ENCODE results near the gene THSD7B. TPM values are rescaled to one million over a fixed set of nuclear protein-coding genes. Genes with fewer than 3 reads are reported as not detected.

Gene THSD7B, protein sequence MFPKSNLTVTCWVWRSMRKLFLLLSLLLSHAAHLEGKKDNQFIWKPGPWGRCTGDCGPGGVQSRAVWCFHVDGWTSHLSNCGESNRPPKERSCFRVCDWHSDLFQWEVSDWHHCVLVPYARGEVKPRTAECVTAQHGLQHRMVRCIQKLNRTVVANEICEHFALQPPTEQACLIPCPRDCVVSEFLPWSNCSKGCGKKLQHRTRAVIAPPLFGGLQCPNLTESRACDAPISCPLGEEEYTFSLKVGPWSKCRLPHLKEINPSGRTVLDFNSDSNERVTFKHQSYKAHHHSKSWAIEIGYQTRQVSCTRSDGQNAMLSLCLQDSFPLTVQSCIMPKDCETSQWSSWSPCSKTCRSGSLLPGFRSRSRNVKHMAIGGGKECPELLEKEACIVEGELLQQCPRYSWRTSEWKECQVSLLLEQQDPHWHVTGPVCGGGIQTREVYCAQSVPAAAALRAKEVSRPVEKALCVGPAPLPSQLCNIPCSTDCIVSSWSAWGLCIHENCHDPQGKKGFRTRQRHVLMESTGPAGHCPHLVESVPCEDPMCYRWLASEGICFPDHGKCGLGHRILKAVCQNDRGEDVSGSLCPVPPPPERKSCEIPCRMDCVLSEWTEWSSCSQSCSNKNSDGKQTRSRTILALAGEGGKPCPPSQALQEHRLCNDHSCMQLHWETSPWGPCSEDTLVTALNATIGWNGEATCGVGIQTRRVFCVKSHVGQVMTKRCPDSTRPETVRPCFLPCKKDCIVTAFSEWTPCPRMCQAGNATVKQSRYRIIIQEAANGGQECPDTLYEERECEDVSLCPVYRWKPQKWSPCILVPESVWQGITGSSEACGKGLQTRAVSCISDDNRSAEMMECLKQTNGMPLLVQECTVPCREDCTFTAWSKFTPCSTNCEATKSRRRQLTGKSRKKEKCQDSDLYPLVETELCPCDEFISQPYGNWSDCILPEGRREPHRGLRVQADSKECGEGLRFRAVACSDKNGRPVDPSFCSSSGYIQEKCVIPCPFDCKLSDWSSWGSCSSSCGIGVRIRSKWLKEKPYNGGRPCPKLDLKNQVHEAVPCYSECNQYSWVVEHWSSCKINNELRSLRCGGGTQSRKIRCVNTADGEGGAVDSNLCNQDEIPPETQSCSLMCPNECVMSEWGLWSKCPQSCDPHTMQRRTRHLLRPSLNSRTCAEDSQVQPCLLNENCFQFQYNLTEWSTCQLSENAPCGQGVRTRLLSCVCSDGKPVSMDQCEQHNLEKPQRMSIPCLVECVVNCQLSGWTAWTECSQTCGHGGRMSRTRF (N-terminal part only)
- under 1 TPM in 2 of 7 donors, not detected in 5; 0.09 to 0.17 TPM for total RNA-seq
- under 1 TPM in 1 of 3 donors, not detected in 2; 0.02 TPM for polyA plus RNA-seq
- long read RNA-seq, donor 1: 0 reads
- long read RNA-seq, donor 2: 0 reads

GRCh38 chr2:136765256-136766072 lies at the start of gene THSD7B:
THSD7B (plus strand) TSS chr2:136765545; CDS start chr2:136882179, 116,634 bp downstream.
- H3K27ac ChIP-seq: no peak within 1 kb of the TSS
- TF ChIP-seq POLR2A (IDR thresholded peaks at IDR 0.05): no peak
- no peak for TF ChIP-seq CTCF (IDR thresholded peaks at IDR 0.05 in 8 of 11, conservative IDR thresholded peaks at IDR 0.05 in 3 of 11)
- TF ChIP-seq POLR2AphosphoS5 (IDR thresholded peaks at IDR 0.05): no peak
- no peak for DNase-seq
- H3K4me1 ChIP-seq: peaks cover 0 to 22% (median 14%) of the 10 kb centered on the region in 6 donors
- 2 to 3% (median 3%) methylated on average over 53 to 77 of the region's 77 CpGs for WGBS, 5 donors
- H3K4me3 ChIP-seq: peak within 1 kb of the TSS in 7 of 8 donors; percentile 17 to 60 (median 33)
- H3K9me3 ChIP-seq: no peaks in the 10 kb centered on the region
- H3K36me3 ChIP-seq: no peaks in the 10 kb centered on the region
- intact Hi-C loops (cut with DNase I; ENCODE audit: low total_unique reads): no loop called here
- peaks cover 0 to 95% (median 30%) of the 10 kb centered on the region in 7 donors for H3K27me3 ChIP-seq (replicated peaks in 1 of 7)

DNA sequence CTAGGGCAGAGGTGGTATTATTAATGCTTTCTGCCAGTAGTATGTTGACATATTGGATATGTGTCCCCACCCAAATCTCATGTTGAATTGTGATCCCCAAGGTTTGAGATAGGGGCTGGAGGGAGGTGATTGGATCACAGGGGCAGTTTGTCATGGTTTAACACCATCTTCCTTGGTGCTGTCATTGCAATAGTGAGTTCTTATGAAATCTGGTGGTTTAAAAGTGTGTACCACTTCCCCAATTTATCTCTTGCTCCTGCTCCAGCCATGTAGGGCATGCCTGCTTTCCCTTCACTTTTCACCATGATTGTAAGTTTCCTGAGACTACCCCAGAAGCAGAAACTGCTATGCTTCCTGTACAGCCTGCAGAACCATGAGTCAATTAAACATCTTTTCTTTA lies 47.1 kb upstream of the THSD7B start:
- TF ChIP-seq POLR2AphosphoS5 (IDR thresholded peaks at IDR 0.05): no peak
- no peak for TF ChIP-seq POLR2A (IDR thresholded peaks at IDR 0.05)
- no peak for TF ChIP-seq CTCF (IDR thresholded peaks at IDR 0.05 in 8 of 11, conservative IDR thresholded peaks at IDR 0.05 in 3 of 11)
- H3K9me3 ChIP-seq: no peaks in the 10 kb centered on the region
- H3K4me3 ChIP-seq: no peak overlapping the region
- H3K27me3 ChIP-seq (replicated peaks in 1 of 7): peaks cover 0 to 4% (median 0%) of the 10 kb centered on the region in 7 donors
- H3K4me1 ChIP-seq: no peaks in the 10 kb centered on the region
- no peaks in the 10 kb centered on the region for H3K36me3 ChIP-seq
- DNase-seq: no peak
- intact Hi-C loops (cut with DNase I; ENCODE audit: low total_unique reads): no loop called here
- no peak overlapping the region for H3K27ac ChIP-seq

GRCh38 chr2:136727973-136728699 lies 37.2 kb upstream of the THSD7B start:
- no peak for DNase-seq
- H3K27me3 ChIP-seq (replicated peaks in 1 of 7): peaks cover 0 to 9% (median 0%) of the 10 kb centered on the region in 7 donors
- no peaks in the 10 kb centered on the region for H3K4me1 ChIP-seq
- intact Hi-C loops (cut with DNase I; ENCODE audit: low total_unique reads): no loop called here
- no peaks in the 10 kb centered on the region for H3K36me3 ChIP-seq
- WGBS, 5 donors: 28 to 81% (median 78%) methylated on average over 1 to 4 of the region's 4 CpGs
- no peak overlapping the region for H3K4me3 ChIP-seq
- TF ChIP-seq POLR2A (IDR thresholded peaks at IDR 0.05) (no peak), POLR2AphosphoS5 (IDR thresholded peaks at IDR 0.05) (no peak), CTCF (IDR thresholded peaks at IDR 0.05 in 8 of 11, conservative IDR thresholded peaks at IDR 0.05 in 3 of 11) (no peak)
- no peak overlapping the region for H3K27ac ChIP-seq
- H3K9me3 ChIP-seq: peaks cover 0 to 5% (median 0%) of the 10 kb centered on the region in 8 donors

Measured in spleen (tissue), 13 donors.